IPS-NIHi7 (cell line): ENCODE results near the gene TMEM167A.

ENCODE experiments used
- DNase-seq: peaks from one replicate; pipeline ENCODE4 v3.0.0; 2012; ENCODE audit warnings: mixed read lengths; ENCODE audit errors: extremely low spot score

TMEM167A gene

GRCh38 chr5:83035373-83036100 lies 41.7 kb downstream of the TMEM167A start:
- DNase-seq, result no peak

DNA sequence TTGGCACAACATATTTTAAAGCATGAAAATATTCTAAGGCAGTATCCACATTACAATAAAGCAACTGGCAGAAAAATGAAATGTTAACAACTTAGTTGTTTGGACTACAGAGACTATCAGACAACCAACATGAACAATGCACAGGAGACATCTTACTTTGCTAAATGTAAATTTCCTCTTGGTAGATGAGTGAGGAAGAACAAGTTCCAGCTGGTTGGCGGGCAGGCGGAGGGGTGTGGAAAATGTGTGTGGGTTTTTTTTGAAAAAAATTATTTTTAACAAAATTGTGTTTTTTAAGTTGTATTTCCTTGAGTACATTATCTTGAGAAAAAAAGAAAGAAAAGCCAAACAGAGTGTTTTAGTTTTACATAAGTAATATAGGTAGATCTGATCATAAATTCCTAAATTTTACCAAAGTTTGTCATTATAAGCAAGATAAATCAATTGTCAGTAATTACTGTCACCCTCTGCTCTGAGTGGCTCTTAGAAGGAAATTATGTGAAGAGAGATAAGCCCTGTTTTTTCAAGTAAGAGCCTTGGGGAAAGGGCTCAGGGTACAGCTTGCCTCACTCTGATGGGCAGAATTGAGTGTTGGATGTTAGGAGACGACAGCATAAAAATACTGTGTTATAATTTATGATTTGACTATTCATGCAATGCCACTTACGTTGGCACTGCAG lies 42.5 kb downstream of the TMEM167A start:
- no peak for DNase-seq

DNA sequence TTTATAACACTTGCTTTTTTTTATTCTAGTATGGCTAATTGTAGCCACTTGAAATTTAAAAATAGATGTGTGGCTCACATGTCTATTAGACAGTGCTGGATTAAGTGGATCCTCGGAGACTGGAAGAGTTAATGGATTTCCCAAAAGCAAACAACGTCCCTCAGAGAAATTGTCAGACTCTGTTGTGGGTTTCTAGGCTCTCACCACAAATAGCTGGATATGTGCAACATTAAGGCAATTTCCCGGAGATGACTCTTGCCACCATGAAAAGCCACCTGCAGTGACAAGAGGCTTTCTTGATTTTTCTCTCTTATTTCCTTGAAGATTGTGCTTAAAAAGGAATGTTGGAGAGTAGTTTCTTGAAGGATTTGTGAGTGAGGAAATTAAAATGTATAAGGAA lies 43.2 kb downstream of the TMEM167A start:
- no peak for DNase-seq

DNA sequence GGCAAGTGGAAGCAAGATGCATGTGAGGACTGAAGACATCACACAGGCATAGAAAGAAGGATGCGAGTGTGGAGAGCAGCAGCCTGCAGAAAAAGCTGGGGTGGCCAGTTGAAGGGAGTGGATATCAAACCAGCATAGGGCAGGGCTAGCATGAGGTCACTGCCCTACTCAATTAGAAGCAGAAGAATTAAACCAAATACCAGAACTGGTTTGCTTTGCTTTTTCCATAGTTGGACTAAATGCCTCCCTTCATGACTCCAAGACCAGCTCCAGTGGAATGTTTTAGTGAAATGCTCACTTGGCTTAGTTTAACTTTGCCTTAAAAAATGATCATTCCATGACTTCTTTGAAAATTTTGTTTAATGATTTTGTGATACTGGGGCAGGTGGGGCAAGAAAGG lies 45.8 kb downstream of the TMEM167A start:
- DNase-seq, result no peak

DNA sequence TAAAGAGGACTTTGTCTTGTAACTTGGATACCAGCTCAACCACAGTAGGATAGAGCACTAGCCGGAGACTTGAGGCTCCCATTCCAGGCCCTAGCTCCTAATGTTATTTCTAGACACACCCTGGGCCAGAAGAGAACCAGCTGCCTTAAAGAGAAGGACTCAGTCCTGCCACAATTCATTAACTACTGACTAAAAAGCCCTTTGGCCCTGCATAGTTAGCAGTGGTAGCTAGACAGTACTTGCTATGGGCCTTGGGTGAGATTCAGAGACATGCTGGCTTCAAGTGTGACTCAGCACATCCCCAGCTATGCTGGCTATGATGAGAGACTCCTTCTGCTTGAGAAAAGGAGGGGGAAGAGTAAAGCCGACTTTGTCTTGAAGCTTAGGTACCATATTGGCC lies 47.3 kb downstream of the TMEM167A start:
- no peak for DNase-seq

DNA sequence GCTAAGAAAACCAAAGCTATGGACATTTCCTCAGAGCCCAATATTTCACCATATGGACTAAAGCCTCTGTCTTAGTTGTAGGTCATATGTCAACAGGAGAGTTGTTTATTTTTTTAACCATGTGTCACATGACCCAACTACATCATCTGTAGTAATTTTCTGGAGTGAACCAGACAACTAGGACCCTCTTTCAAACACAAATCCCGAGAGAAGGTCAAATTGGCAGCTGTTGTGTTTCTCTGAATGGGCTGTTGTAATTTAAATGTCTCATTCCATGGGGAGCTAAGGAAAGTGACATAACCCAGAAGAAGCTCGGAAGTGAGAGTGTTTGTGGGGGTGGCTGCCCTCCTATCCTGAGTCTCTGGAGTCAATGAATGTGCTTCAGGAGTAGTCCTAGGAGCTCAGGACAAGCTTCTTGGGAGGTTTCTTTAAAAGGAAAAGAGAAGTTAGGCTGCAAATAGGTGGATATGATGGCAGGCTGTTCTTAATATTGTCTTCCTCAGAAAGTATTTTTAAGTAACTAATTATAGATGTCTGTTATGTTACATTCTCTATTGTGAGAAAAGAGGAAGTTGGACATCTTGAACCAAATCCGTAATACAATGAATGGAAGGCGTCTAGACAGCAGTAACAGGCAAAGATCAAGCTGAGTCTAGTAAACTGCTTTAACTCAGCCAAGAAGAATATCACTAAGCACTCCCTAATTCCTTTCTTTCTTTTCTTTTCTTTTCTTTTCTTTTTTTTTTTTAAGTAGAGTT lies 50.1 kb downstream of the TMEM167A start:
- peak; percentile 74 for DNase-seq

- peak; percentile 48 for DNase-seq
Measured at GRCh38 chr5:83026516-83026915, 50.7 kb downstream of the TMEM167A start.

- DNase-seq, result peak; percentile 31
Measured at GRCh38 chr5:83025690-83026478, 51.3 kb downstream of the TMEM167A start.

DNA sequence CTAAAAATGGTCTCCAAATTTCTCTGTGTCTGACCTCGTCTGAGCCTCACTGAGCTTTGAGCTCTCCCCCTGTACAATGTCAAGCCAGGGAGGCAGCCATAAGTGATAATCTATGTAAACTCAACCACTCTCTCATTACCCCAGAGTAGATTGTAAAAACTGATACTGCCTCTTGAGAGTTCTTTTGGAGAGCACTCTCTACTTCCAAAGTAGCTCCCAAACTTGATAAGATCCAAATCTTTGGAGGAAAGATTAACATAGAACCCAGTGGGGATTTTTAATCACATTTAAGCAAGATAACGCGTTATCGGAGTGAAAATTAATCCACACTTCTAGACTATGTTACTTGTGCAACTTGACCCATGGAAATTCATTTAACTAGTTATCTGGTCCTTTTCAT lies 54.9 kb downstream of the TMEM167A start:
- no peak for DNase-seq

DNA sequence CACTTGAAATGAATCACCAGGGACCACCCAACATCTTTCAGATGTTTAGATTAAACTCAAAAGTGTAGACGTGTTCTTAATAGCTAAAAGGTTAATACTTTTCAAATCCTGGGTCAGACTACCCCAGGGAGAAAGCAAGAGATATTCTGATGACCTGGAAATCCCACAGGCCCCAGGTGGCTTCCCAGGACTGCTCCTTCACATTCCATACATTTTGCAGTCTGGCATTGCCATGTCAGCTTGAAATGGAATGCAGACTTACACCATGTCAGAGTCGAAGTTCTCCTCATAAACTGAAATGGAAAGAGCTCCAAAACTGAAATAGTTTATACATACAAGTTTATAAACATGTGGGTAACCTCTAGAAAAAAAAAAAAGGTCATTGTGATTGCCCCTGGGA lies 61.5 kb downstream of the TMEM167A start:
- no peak for DNase-seq

DNA sequence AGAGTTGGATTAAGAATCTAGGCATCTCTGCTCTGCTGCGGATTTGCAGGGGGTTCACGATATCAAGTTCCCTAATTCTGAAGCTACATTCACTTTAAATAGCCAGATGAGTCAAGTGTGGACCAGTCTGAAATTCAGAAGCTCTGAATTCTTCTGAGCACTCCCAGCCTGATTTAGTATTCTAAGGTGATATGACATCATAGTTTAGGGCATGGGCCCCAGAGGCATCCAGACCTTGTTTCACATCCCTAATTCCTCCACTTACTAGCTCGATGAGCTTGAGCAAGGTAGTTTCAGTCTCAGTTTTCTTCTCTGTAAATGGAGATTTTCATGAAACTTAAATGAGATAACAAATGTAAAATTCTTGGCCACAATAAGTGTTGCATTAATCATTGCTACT lies 65.2 kb downstream of the TMEM167A start:
- DNase-seq, result no peak

GRCh38 chr5:83009408-83009807 lies 67.8 kb downstream of the TMEM167A start:
- no peak for DNase-seq

GRCh38 chr5:83007755-83008154 lies 69.4 kb downstream of the TMEM167A start:
- DNase-seq, result no peak

- no peak for DNase-seq
Measured at GRCh38 chr5:83006683-83007283, 70.4 kb downstream of the TMEM167A start.

- no peak for DNase-seq
Measured at GRCh38 chr5:83003791-83004190, 73.4 kb downstream of the TMEM167A start.
